LNCaP clone FGC (cell line): ENCODE results near the gene RPS29.

Experiments
- DNase-seq: peaks from one replicate; pipeline ENCODE4 v3.0.0-alpha.2; 2011; ENCODE audit warnings: low read depth
- H3K4me3 ChIP-seq: 2 replicates; pipeline ENCODE4 v1.5.1; 2011; ENCODE audit warnings: mild to moderate bottlenecking, low read depth, low read length, control low read depth
- CTCF ChIP-seq: IDR thresholded peaks from 2 replicates; pipeline ENCODE4 v1.5.1; 2012; ENCODE audit warnings: mild to moderate bottlenecking; ENCODE audit not compliant: control insufficient read depth, insufficient read depth; ENCODE audit errors: extremely low read depth

RPS29 gene

GRCh38 chr14:49585803-49586672, at the start of gene RPS29:
TSS of gene RPS29 (minus strand) at chr14:49586380. CDS start at chr14:49586346, 34 bp downstream.
- no peak for TF ChIP-seq CTCF
- peak; percentile 98 for DNase-seq
- H3K4me3 ChIP-seq: peak within 1 kb of the TSS; percentile 99

GRCh38 chr14:49634547-49635334, 48.6 kb upstream of the RPS29 start, which contains the start of gene DNAAF2:
TSS of gene DNAAF2 (minus strand) at chr14:49635244. CDS start at chr14:49635149, 95 bp downstream.
- DNase-seq: no peak
- TF ChIP-seq CTCF: no peak
- peak within 1 kb of the TSS; percentile 78 for H3K4me3 ChIP-seq

- peak; percentile 80 for DNase-seq
- peak overlapping the region; percentile 78 for H3K4me3 ChIP-seq
- peak; percentile 94 for TF ChIP-seq CTCF
Observed at GRCh38 chr14:49633640-49634546, 47.7 kb upstream of the RPS29 start.

- DNase-seq: no peak
- no peak overlapping the region for H3K4me3 ChIP-seq
- no peak for TF ChIP-seq CTCF
Observed at GRCh38 chr14:49623941-49624839, 38.0 kb upstream of the RPS29 start.

- no peak overlapping the region for H3K4me3 ChIP-seq
- no peak for TF ChIP-seq CTCF
- no peak for DNase-seq
Observed at GRCh38 chr14:49623387-49623786, 37.2 kb upstream of the RPS29 start.
